Epidermal melanocyte (primary cell): ENCODE data around the gene IGFBPL1.
"Not testable (repeated sequence)": the region's sequence is repeated elsewhere in the genome, so short reads cannot be mapped to it uniquely, and the experiment has no call there.

Source experiments
- DNase-seq: peaks from one replicate; pipeline ENCODE4 v3.0.0; 2011; ENCODE audit warnings: low spot score; ENCODE audit not compliant: insufficient read length

The IGFBPL1 gene

GRCh38 chr9:38399191-38399590, 25.1 kb downstream of the IGFBPL1 start:
- DNase-seq: not testable (repeated sequence)

- DNase-seq: no peak
Observed at GRCh38 chr9:38396371-38396671, 27.9 kb downstream of the IGFBPL1 start.

GRCh38 chr9:38395653-38396370, 28.4 kb downstream of the IGFBPL1 start:
- no peak for DNase-seq

- DNase-seq: no peak
Observed at GRCh38 chr9:38394416-38394815, 29.8 kb downstream of the IGFBPL1 start.

GRCh38 chr9:38393128-38393796, 31.0 kb downstream of the IGFBPL1 start:
- no peak for DNase-seq

- DNase-seq: peak; percentile 96
Observed at GRCh38 chr9:38392235-38393127, 31.8 kb downstream of the IGFBPL1 start, which contains the start of gene ALDH1B1. Gene ALDH1B1 (plus strand): TSS chr9:38392702. CDS start chr9:38395749, 3,047 bp downstream.

- DNase-seq: no peak
Observed at GRCh38 chr9:38391278-38392118, 32.8 kb downstream of the IGFBPL1 start.

- DNase-seq: no peak
Observed at GRCh38 chr9:38390851-38391250, 33.4 kb downstream of the IGFBPL1 start.

GRCh38 chr9:38390442-38390841, 33.8 kb downstream of the IGFBPL1 start:
- no peak for DNase-seq

GRCh38 chr9:38389313-38389712, 34.9 kb downstream of the IGFBPL1 start:
- DNase-seq: no peak

GRCh38 chr9:38388283-38389223, 35.7 kb downstream of the IGFBPL1 start:
- no peak for DNase-seq

GRCh38 chr9:38387751-38388150, 36.5 kb downstream of the IGFBPL1 start:
- no peak for DNase-seq

- no peak for DNase-seq
Observed at GRCh38 chr9:38387066-38387465, 37.2 kb downstream of the IGFBPL1 start.

- DNase-seq: peak; percentile 51
Observed at GRCh38 chr9:38386319-38386895, 37.8 kb downstream of the IGFBPL1 start.

GRCh38 chr9:38385896-38386295, 38.4 kb downstream of the IGFBPL1 start:
- DNase-seq: no peak

- DNase-seq: no peak
Observed at GRCh38 chr9:38384990-38385848, 39.0 kb downstream of the IGFBPL1 start.

GRCh38 chr9:38382141-38382540, 42.1 kb downstream of the IGFBPL1 start:
- no peak for DNase-seq

- peak; percentile 73 for DNase-seq
Observed at GRCh38 chr9:38380872-38381534, 43.3 kb downstream of the IGFBPL1 start.
